ENCODE data around the gene SLC39A11.

GRCh38 chr17:72646176-72646575 lies 446.3 kb downstream of the SLC39A11 start:
- TF ChIP-seq FOXA1 (IDR thresholded peaks at IDR 0.05) (no peak), TARDBP (IDR thresholded peaks at IDR 0.05) (no peak)
